ENCODE data around the gene MMP28. TPM values are rescaled to one million over a fixed set of nuclear protein-coding genes. Genes with fewer than 3 reads are reported as not detected.

Gene MMP28
- total and polyA plus RNA-seq, 10 of the 15 experiments (the other 5 are each of a cell fraction or from before 2014, with no cell fraction given) = not detected

GRCh38 chr17:35808962-35809854 is 13.8 kb upstream of the MMP28 start, which contains the start of gene TAF15 (continued):
- TF ChIP-seq RELB (IDR thresholded peaks at IDR 0.05; ENCODE audit: low read depth) (peak; percentile 99), SUPT20H (IDR thresholded peaks at IDR 0.05; ENCODE audit: borderline replicate concordance, control insufficient read depth, low read depth, low read length) (no peak), NFYB (IDR thresholded peaks at IDR 0.05; ENCODE audit: insufficient read depth, low read depth, low read length) (peak; percentile 87), SPI1 (IDR thresholded peaks at IDR 0.05; ENCODE audit: borderline replicate concordance, insufficient read depth, low read depth, low read length) (peak; percentile 87), CEBPB (IDR thresholded peaks at IDR 0.05; ENCODE audit: borderline replicate concordance in 1 of 2, low read depth in 2 of 2, low read length in 2 of 2) (no peak), RELA (IDR thresholded peaks at IDR 0.05; ENCODE audit: borderline replicate concordance, partially characterized antibody) (peak; percentile 52), MAX (IDR thresholded peaks at IDR 0.05; ENCODE audit: low read depth, low read length) (peak; percentile 32), ZNF24 (IDR thresholded peaks at IDR 0.05) (no peak; the same call in none of the 2 replicates), PRDM15 (CRISPR knock-in tag; IDR thresholded peaks at IDR 0.05) (no peak), BHLHE40 (IDR thresholded peaks at IDR 0.05; ENCODE audit: borderline replicate concordance in 1 of 2, low read depth in 2 of 2, low read length in 1 of 2) (peak; percentile 97 to 99), NR2F1 (conservative IDR thresholded peaks at IDR 0.05) (no peak), KAT2A (conservative IDR thresholded peaks at IDR 0.05; ENCODE audit: control insufficient read depth, low read depth, low read length) (no peak), RFX5 (IDR thresholded peaks at IDR 0.05; ENCODE audit: low read depth, low read length) (0 out of 2 replicates have a peak, but pooled peaks have one; percentile 15), POLR2AphosphoS2 (IDR thresholded peaks at IDR 0.05; ENCODE audit: low read depth, low read length) (peak; percentile 88), NFYA (IDR thresholded peaks at IDR 0.05; ENCODE audit: borderline replicate concordance, low read depth, low read length) (no peak), BACH1 (IDR thresholded peaks at IDR 0.05; ENCODE audit: borderline replicate concordance) (peak; percentile 88), PKNOX1 (IDR thresholded peaks at IDR 0.05) (peak; percentile 71), IRF4 (IDR thresholded peaks at IDR 0.05; ENCODE audit: low read depth, low read length) (0 out of 2 replicates have a peak, but pooled peaks have one; percentile 30), POLR2A (IDR thresholded peaks at IDR 0.05; ENCODE audit: low read depth, low read length) (peak; percentile 97), MTA3 (IDR thresholded peaks at IDR 0.05; ENCODE audit: borderline replicate concordance, low read length) (no peak), TCF3 (IDR thresholded peaks at IDR 0.05; ENCODE audit: borderline replicate concordance, insufficient read depth, low read depth, low read length) (peak; percentile 77), KLF5 (IDR thresholded peaks at IDR 0.05; ENCODE audit: partially characterized antibody) (peak; percentile 100), TCF7 (IDR thresholded peaks at IDR 0.05; ENCODE audit: borderline replicate concordance) (no peak)
